GM12878 (cell line): Measurements from ENCODE around the gene PPP2R5C. TPM values are rescaled to one million over a fixed set of nuclear protein-coding genes. Genes with fewer than 3 reads are reported as not detected.
A peak's percentile ranks its signal among the peaks of the same experiment; 100 is the strongest.

ENCODE experiments used
- ATAC-seq: fragments of 200-7000 bp; cut with Tn5 transposase; 3 replicates; pipeline ENCODE4 v1.9.1; 2020; ENCODE audit warnings: mild to moderate bottlenecking, moderate library complexity
- Bru-seq: library from RNA; stranded (reverse); fragments of 400-500 nt; gene quantifications from one replicate; lab custom pipeline; 2021; lab: Mats Ljungman, UMichigan
- BruChase-seq, 2 experiments: library from RNA; stranded (reverse); fragments of 400-500 nt; gene quantifications; one replicate each; lab custom pipeline; 2021; lab: Mats Ljungman, UMichigan
- BruUV-seq: library from RNA; stranded (reverse); fragments of 400-500 nt; replicated peaks from 2 replicates; lab custom pipeline; 2021; lab: Mats Ljungman, UMichigan
- CTCF ChIA-PET: fragments of 300-600 bp; sonication (Branson Sonifier 250); formaldehyde crosslinking; extraction: SDS; loops from one replicate; lab custom pipeline; 2021; ENCODE audit warnings: inconsistent platforms; lab: Yijun Ruan, JAX
- POLR2A ChIA-PET: fragments of 350-600 bp; formaldehyde crosslinking; extraction: SDS; loops from one replicate; lab custom pipeline; 2021; ENCODE audit warnings: inconsistent platforms; lab: Charles Lee
- RAD21 ChIA-PET: fragments of 300-600 bp; sonication (Branson Sonifier 250); formaldehyde crosslinking; loops from one replicate; lab custom pipeline; 2023; ENCODE audit warnings: antibody characterized with exemption; ENCODE audit not compliant: unreplicated experiment; lab: Charles Lee
- SMC1A ChIA-PET: fragments of 300-600 bp; sonication (Branson Sonifier 250); formaldehyde crosslinking; loops from one replicate; lab custom pipeline; 2023; ENCODE audit not compliant: unreplicated experiment, uncharacterized antibody; lab: Charles Lee
- DNase-seq: peaks from one replicate; pipeline ENCODE4 v3.0.0-alpha.2; 2011; ENCODE audit warnings: low read depth, low spot score
- FAIRE-seq: peaks from 3 replicates; lab custom pipeline; 2011; peaks lifted over from hg19 to GRCh38; lab: Jason Lieb, UNC
- H2AFZ ChIP-seq: 2 replicates; pipeline ENCODE4 v1.6.0; 2011; ENCODE audit warnings: low read depth, low read length, control low read depth; ENCODE audit not compliant: control insufficient read depth
- H3K27ac ChIP-seq: 2 replicates; pipeline ENCODE4 v1.5.1; 2011; ENCODE audit warnings: control low read depth; ENCODE audit not compliant: control insufficient read depth, insufficient read depth
- H3K27me3 ChIP-seq, 2 experiments: replicated peaks in 1 of 2; 2 replicates each; pipeline versions ENCODE4 v1.6.0 to v1.6.1; 2011; ENCODE audit warnings: low read length in 1 of 2; ENCODE audit not compliant: control insufficient read depth in 2 of 2, insufficient read depth in 2 of 2
- H3K36me3 ChIP-seq, 2 experiments: 2 replicates each; pipeline ENCODE4 v1.5.1; 2011; ENCODE audit warnings: low read length in 1 of 2; ENCODE audit not compliant: control insufficient read depth in 2 of 2, insufficient read depth in 2 of 2
- H3K4me1 ChIP-seq: 2 replicates; pipeline ENCODE4 v1.6.1; 2011; ENCODE audit warnings: mild to moderate bottlenecking, low read length, moderate library complexity, mixed read lengths; ENCODE audit not compliant: control insufficient read depth, insufficient read depth
- H3K4me2 ChIP-seq: 2 replicates; pipeline ENCODE4 v1.6.0; 2011; ENCODE audit warnings: control low read depth; ENCODE audit not compliant: control insufficient read depth, insufficient read depth
- H3K4me3 ChIP-seq: fragments of 200-600 bp; sonication (generic); 2 replicates; pipeline ENCODE4 v1.5.1; 2016
- H3K79me2 ChIP-seq: 2 replicates; pipeline ENCODE4 v1.6.0; 2011; ENCODE audit warnings: low read length; ENCODE audit not compliant: control insufficient read depth, insufficient read depth
- H3K9ac ChIP-seq: 2 replicates; pipeline ENCODE4 v1.8.0; 2011; ENCODE audit warnings: low read length, control low read depth, mixed read lengths; ENCODE audit not compliant: control insufficient read depth, insufficient read depth
- H3K9me3 ChIP-seq: replicated peaks from 3 replicates; pipeline ENCODE4 v1.5.1; 2011; ENCODE audit warnings: mild to moderate bottlenecking, low read length; ENCODE audit not compliant: control insufficient read depth, insufficient read depth
- H4K20me1 ChIP-seq: 2 replicates; pipeline ENCODE4 v1.6.0; 2011; ENCODE audit not compliant: control insufficient read depth, insufficient read depth
- BHLHE40 ChIP-seq, 2 experiments: fragments of 450-650 bp in 1 of 2; IDR thresholded peaks; 2 replicates each; pipeline ENCODE4 v1.6.1; 2011 to 2017; ENCODE audit warnings: low read depth in 2 of 2, borderline replicate concordance in 1 of 2, improper control_type of control experiment in 1 of 2, low read length in 1 of 2, mild to moderate bottlenecking in 1 of 2
- CREB1 ChIP-seq: IDR thresholded peaks from 2 replicates; pipeline ENCODE4 v1.6.1; 2012; ENCODE audit warnings: low read depth, mild to moderate bottlenecking, inconsistent platforms
- CREM ChIP-seq: IDR thresholded peaks from 2 replicates; pipeline ENCODE4 v1.6.1; 2014; ENCODE audit warnings: antibody characterized with exemption, low read depth
- EGR1 ChIP-seq, 2 experiments: IDR thresholded peaks; 1 replicate in 1 of 2; 2 replicates in 1 of 2; pipeline ENCODE4 v1.6.1; 2011 to 2012; ENCODE audit warnings: low read depth in 2 of 2, low read length in 2 of 2, borderline replicate concordance in 1 of 2, mild to moderate bottlenecking in 1 of 2, moderate library complexity in 1 of 2
- IKZF1 ChIP-seq: fragments of 450-650 bp; conservative IDR thresholded peaks from 2 replicates; pipeline ENCODE4 v1.6.1; 2017; ENCODE audit warnings: antibody characterized with exemption, mild to moderate bottlenecking
- LARP7 ChIP-seq: fragments of 450-650 bp; IDR thresholded peaks from 2 replicates; pipeline ENCODE4 v1.6.1; 2017; ENCODE audit warnings: mild to moderate bottlenecking
- MXI1 ChIP-seq: fragments of 150-350 bp; IDR thresholded peaks from 2 replicates; pipeline ENCODE4 v1.6.1; 2011; ENCODE audit warnings: low read depth, mild to moderate bottlenecking, inconsistent platforms, low read length, improper control_type of control experiment
- NBN ChIP-seq: fragments of 450-650 bp; IDR thresholded peaks from 2 replicates; pipeline ENCODE4 v1.6.1; 2016
- NFYB ChIP-seq: IDR thresholded peaks from 2 replicates; pipeline ENCODE4 v1.6.1; 2011; ENCODE audit warnings: low read depth, mild to moderate bottlenecking, low read length, improper control_type of control experiment, moderate library complexity; ENCODE audit not compliant: insufficient read depth
- NR2C2 ChIP-seq: IDR thresholded peaks from 2 replicates; pipeline ENCODE4 v1.6.1; 2011; ENCODE audit warnings: borderline replicate concordance, low read depth; ENCODE audit not compliant: control insufficient read depth, insufficient read length
- POLR2A ChIP-seq: IDR thresholded peaks from 2 replicates; pipeline ENCODE4 v1.6.1; 2011; ENCODE audit warnings: low read depth, mild to moderate bottlenecking, low read length
- SMARCA5 ChIP-seq: fragments of 450-650 bp; IDR thresholded peaks from 2 replicates; pipeline ENCODE4 v1.6.1; 2017; ENCODE audit warnings: mild to moderate bottlenecking
- SPI1 ChIP-seq: IDR thresholded peaks from 2 replicates; pipeline ENCODE4 v1.6.1; 2011; ENCODE audit warnings: low read depth, mild to moderate bottlenecking, low read length, moderate library complexity, borderline replicate concordance; ENCODE audit not compliant: insufficient read depth
- SRF ChIP-seq, 2 experiments: IDR thresholded peaks; 2 replicates each; pipeline ENCODE4 v1.6.1; 2011; ENCODE audit warnings: low read depth in 2 of 2, low read length in 2 of 2, mild to moderate bottlenecking in 1 of 2, moderate library complexity in 1 of 2
- TBL1XR1 ChIP-seq: IDR thresholded peaks from 2 replicates; pipeline ENCODE4 v1.6.1; 2012; ENCODE audit warnings: low read depth, low read length, improper control_type of control experiment
- YY1 ChIP-seq: IDR thresholded peaks from 2 replicates; pipeline ENCODE4 v1.6.1; 2011; ENCODE audit warnings: low read depth, mild to moderate bottlenecking, low read length
- ZNF274 ChIP-seq: IDR thresholded peaks from one replicate; pipeline ENCODE4 v1.8.0; 2011; ENCODE audit not compliant: insufficient read length, insufficient read depth
- WGBS: methylation state at CpG from one replicate; pipeline ENCODE4 v1.1.6; 2016; ENCODE audit warnings: low lambda C conversion rate; ENCODE audit not compliant: insufficient replicate concordance, insufficient coverage; ENCODE audit errors: missing lambda C conversion rate; 5-methylcytosine and 5-hydroxymethylcytosine counted together
- in situ Hi-C: fragments of 300-500 bp; cut with MboI; formaldehyde crosslinking; loops from 9 replicates; pipeline ENCODE4 v1.14.3; 2018; ENCODE audit warnings: mixed read lengths
- intact Hi-C: fragments of 100-400 bp; cut with micrococcal nuclease; formaldehyde crosslinking; loops from one replicate; pipeline ENCODE4 v1.14.2; 2022; ENCODE audit not compliant: unreplicated experiment
- long read RNA-seq, 2 experiments: library from polyadenylated mRNA; unstranded; transcript quantifications; one replicate each; pipeline ENCODE4 v2.0.0, GENCODE V29; 2019 to 2020
- polyA minus RNA-seq, 3 experiments: library from RNA; depleted of rRNA, polyadenylated mRNA; stranded (reverse); fragments of >200 nt; gene quantifications; 2 replicates each; pipeline ENCODE4 v1.2.3, GENCODE V29; 2011
- polyA plus RNA-seq, 11 experiments: library from polyadenylated mRNA; depleted of rRNA in 4 of 11; unstranded in 6 of 11; stranded (reverse) in 5 of 11; fragments of >200 nt; fragmentation: Nextera tagmentation in 4 of 11; fragmentation: Illumina TruSeq in 1 of 11; extraction: Ambion mirVana in 4 of 11; extraction: Trizol in 1 of 11; gene quantifications; 1 replicate in 1 of 11; 2 replicates in 10 of 11; pipeline versions ENCODE4 v1.2.1 to v1.2.3, GENCODE V29; 2011 to 2016; ENCODE audit warnings: inconsistent platforms in 2 of 11, missing spikeins in 2 of 11, low read depth in 1 of 11
- total RNA-seq, 4 experiments: library from RNA; depleted of rRNA in 3 of 4; stranded (reverse); fragments of >200 nt in 3 of 4; fragmentation: Illumina TruSeq in 1 of 4; extraction: Trizol in 1 of 4; gene quantifications; 2 replicates each; pipeline versions ENCODE4 v1.2.1 to v1.2.3, GENCODE V29; 2013 to 2021

The PPP2R5C gene
- total RNA-seq (2013; cell fraction: nucleolus; rRNA removed) = 233 and 280 TPM in 2 replicates
- total RNA-seq (2014; rRNA removed) = 106 and 118 TPM in 2 replicates
- 133 and 135 TPM in 2 replicates for total RNA-seq (2014; rRNA removed; fragmentation: Illumina TruSeq; extraction: Trizol)
- 141 and 144 TPM in 2 replicates for total RNA-seq (2021)
- polyA plus RNA-seq (2011; ENCODE audit: low read depth) = 130 TPM
- 132 and 194 TPM in 2 replicates for polyA plus RNA-seq (2011; rRNA removed)
- 61.5 and 81.4 TPM in 2 replicates for polyA plus RNA-seq (2011; cell fraction: cytosol; rRNA removed)
- 66.5 and 68.6 TPM in 2 replicates for polyA plus RNA-seq (2011; cell fraction: nucleus; rRNA removed)
- 92.9 and 105 TPM in 2 replicates for polyA plus RNA-seq (2012)
- polyA plus RNA-seq (2014; fragmentation: Illumina TruSeq; extraction: Trizol) = 145 and 187 TPM in 2 replicates
- 100 to 1,000 TPM; 190 to 199 TPM for polyA plus RNA-seq (2014; fragmentation: Nextera tagmentation; extraction: Ambion mirVana)
- 93.1 and 111 TPM in 2 replicates for polyA plus RNA-seq (2014; rRNA removed)
- 100 to 1,000 TPM; 167 to 168 TPM for polyA plus RNA-seq (2016; fragmentation: Nextera tagmentation; extraction: Ambion mirVana)
- polyA minus RNA-seq (2011; rRNA and poly(A)+ RNA removed) = 135 and 229 TPM in 2 replicates
- polyA minus RNA-seq (2011; cell fraction: cytosol; rRNA and poly(A)+ RNA removed) = 53.3 and 71.7 TPM in 2 replicates
- polyA minus RNA-seq (2011; cell fraction: nucleus; rRNA and poly(A)+ RNA removed) = 71.0 and 107 TPM in 2 replicates
- Bru-seq, nascent RNA = percentile 88 among the genes with signal in this experiment
- BruChase-seq, experiment 1, labeled RNA remaining after a 6-hour chase = percentile 87 among the genes with signal in this experiment
- BruChase-seq, experiment 2, labeled RNA remaining after a 2-hour chase = percentile 83 among the genes with signal in this experiment
- long read RNA-seq, experiment 1, full-length matches to known transcripts = 48 of 63 reads
- long read RNA-seq, experiment 1, partial matches to known transcripts = 6 of 63 reads
- long read RNA-seq, experiment 1, other reads (novel, unspliced or antisense) = 9 of 63 reads
- long read RNA-seq, experiment 2, full-length matches to known transcripts = 266 of 435 reads
- long read RNA-seq, experiment 2, partial matches to known transcripts = 105 of 435 reads
- long read RNA-seq, experiment 2, other reads (novel, unspliced or antisense) = 64 of 435 reads

DNA sequence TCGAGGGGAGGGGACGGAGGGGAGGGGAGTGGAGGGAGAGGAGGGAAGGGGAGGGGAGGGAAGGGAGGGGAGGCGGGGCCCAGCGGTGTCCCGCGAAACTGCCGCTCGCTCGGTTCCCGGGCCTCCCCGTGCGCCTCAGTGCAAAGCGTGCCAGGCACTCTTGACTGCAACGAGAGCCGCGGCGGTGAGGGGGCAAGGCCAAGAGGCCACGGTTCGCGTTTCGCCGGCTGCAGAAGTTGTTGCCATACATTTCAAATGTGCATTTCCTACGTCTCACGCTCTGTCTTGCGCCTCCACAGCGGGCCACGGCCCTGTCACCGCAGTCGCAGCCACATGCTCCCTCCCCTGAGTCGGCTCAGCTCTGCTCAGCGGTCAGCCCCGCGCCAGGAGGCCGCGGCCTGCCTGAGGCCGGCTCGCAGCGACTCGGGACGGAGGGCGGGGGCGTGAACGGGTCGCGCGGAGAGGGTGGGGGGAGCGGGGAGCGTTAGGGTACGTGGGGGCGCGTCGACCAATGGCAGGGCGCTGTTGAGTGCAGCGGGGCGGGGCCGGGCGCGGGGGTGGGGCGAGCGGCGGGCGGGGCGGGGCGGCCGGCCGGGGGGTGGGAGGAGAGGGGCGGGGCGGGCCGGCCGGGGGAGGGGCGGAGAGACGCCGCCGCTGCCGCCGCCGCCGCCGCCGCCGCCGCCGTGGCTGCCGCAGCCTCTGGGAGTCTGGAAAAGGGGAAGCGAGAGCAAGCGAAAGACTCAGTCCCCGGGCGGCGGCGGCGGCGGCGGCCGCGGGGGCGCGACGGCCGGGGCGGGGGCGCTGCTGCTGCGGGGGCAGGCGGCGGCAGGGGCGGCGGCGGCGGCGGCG lies at the start of gene PPP2R5C:
TSS of gene PPP2R5C (plus strand) at position 678 of the 849 bp plus-strand sequence. CDS start 185 bp downstream, outside the sequence.
- Histone ChIP-seq H3K27ac (0 out of 2 replicates have a peak within 1 kb of the TSS, but pooled peaks have one; percentile 37), H3K4me1 (no peaks in the 10 kb centered on the region), H3K36me3 (no peaks in the 10 kb centered on the region), H3K27me3 (no peaks in the 10 kb centered on the region; a peak in 2 of 4 replicates), H4K20me1 (no peaks in the 10 kb centered on the region), H3K4me2 (peak within 1 kb of the TSS; percentile 97), H3K9ac (peak within 1 kb of the TSS; percentile 67; the same call in 1 of the 2 replicates), H3K79me2 (no peaks in the 10 kb centered on the region), H3K9me3 (no peaks in the 10 kb centered on the region), H2AFZ (peak within 1 kb of the TSS; percentile 98), H3K4me3 (peak within 1 kb of the TSS; percentile 84)
- BruUV-seq = no TSS peak
- ChIA-PET RAD21 (interaction anchor here (0.6 to 1.7 kb wide), 12 partner anchors 10 to 544 kb away, joined by 3 to 17 read pairs (median 5); partner anchors contain the start of gene MOK), SMC1A (no interaction called here), POLR2A (interaction anchor here (0.5 to 1.8 kb wide), 5 partner anchors 30 to 105 kb away, joined by 4 to 15 read pairs (median 5); no protein-coding TSS in a partner anchor), CTCF (interaction anchor here (0.6 to 2.0 kb wide), 5 partner anchors 10 to 187 kb away, joined by 3 to 12 read pairs (median 5); no protein-coding TSS in a partner anchor)
- FAIRE-seq = no peak
- DNase-seq = no peak
- in situ Hi-C loops = loop anchor here (25.0 kb wide), 1 partner anchor 551 kb away; the partner anchor contains the start of genes MOK and ZNF839
- ATAC-seq = peak; percentile 93
- 1% methylated on average over 34 of the region's 110 CpGs for WGBS
- intact Hi-C loops = loop anchor here (2.0 to 5.0 kb wide), 2 partner anchors 188 to 326 kb away; partner anchors contain the start of gene HSP90AA1
- TF ChIP-seq SPI1 (peak; percentile 38; the same call in 1 of the 2 replicates), NR2C2 (no peak), LARP7 (peak; percentile 69), MXI1 (peak; percentile 22; the same call in 1 of the 2 replicates), ZNF274 (no peak), EGR1 (IDR thresholded peaks at IDR 0.05; ENCODE audit: borderline replicate concordance in 1 of 2, low read depth in 2 of 2, low read length in 2 of 2) (peak; percentile 13 to 86), TBL1XR1 (no peak), IKZF1 (0 out of 2 replicates have a peak, but pooled peaks have one; percentile 15), YY1 (no peak), NBN (0 out of 2 replicates have a peak, but pooled peaks have one; percentile 40), SRF (IDR thresholded peaks at IDR 0.05; ENCODE audit: low read depth in 2 of 2, low read length in 2 of 2) (no peak), POLR2A (peak; percentile 67; the same call in 1 of the 2 replicates), CREB1 (peak; percentile 57; the same call in 1 of the 2 replicates), NFYB (0 out of 2 replicates have a peak, but pooled peaks have one; percentile 7), CREM (peak; percentile 6; the same call in 1 of the 2 replicates), SMARCA5 (peak; percentile 26; the same call in 1 of the 2 replicates), BHLHE40 (IDR thresholded peaks at IDR 0.05; ENCODE audit: borderline replicate concordance in 1 of 2, low read depth in 2 of 2, low read length in 1 of 2) (peak in 1 of 2 experiments; percentile 68; a peak in 1 of 4 replicates)
